GM21390 (cell line): ENCODE measurements around the gene TRAPPC10.

Source experiments
- ATAC-seq: cut with Tn5 transposase; IDR thresholded peaks from one replicate; pipeline ENCODE4 v1.9.1; 2021; ENCODE audit not compliant: unreplicated experiment

TRAPPC10 gene, protein sequence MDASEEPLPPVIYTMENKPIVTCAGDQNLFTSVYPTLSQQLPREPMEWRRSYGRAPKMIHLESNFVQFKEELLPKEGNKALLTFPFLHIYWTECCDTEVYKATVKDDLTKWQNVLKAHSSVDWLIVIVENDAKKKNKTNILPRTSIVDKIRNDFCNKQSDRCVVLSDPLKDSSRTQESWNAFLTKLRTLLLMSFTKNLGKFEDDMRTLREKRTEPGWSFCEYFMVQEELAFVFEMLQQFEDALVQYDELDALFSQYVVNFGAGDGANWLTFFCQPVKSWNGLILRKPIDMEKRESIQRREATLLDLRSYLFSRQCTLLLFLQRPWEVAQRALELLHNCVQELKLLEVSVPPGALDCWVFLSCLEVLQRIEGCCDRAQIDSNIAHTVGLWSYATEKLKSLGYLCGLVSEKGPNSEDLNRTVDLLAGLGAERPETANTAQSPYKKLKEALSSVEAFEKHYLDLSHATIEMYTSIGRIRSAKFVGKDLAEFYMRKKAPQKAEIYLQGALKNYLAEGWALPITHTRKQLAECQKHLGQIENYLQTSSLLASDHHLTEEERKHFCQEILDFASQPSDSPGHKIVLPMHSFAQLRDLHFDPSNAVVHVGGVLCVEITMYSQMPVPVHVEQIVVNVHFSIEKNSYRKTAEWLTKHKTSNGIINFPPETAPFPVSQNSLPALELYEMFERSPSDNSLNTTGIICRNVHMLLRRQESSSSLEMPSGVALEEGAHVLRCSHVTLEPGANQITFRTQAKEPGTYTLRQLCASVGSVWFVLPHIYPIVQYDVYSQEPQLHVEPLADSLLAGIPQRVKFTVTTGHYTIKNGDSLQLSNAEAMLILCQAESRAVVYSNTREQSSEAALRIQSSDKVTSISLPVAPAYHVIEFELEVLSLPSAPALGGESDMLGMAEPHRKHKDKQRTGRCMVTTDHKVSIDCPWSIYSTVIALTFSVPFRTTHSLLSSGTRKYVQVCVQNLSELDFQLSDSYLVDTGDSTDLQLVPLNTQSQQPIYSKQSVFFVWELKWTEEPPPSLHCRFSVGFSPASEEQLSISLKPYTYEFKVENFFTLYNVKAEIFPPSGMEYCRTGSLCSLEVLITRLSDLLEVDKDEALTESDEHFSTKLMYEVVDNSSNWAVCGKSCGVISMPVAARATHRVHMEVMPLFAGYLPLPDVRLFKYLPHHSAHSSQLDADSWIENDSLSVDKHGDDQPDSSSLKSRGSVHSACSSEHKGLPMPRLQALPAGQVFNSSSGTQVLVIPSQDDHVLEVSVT

DNA sequence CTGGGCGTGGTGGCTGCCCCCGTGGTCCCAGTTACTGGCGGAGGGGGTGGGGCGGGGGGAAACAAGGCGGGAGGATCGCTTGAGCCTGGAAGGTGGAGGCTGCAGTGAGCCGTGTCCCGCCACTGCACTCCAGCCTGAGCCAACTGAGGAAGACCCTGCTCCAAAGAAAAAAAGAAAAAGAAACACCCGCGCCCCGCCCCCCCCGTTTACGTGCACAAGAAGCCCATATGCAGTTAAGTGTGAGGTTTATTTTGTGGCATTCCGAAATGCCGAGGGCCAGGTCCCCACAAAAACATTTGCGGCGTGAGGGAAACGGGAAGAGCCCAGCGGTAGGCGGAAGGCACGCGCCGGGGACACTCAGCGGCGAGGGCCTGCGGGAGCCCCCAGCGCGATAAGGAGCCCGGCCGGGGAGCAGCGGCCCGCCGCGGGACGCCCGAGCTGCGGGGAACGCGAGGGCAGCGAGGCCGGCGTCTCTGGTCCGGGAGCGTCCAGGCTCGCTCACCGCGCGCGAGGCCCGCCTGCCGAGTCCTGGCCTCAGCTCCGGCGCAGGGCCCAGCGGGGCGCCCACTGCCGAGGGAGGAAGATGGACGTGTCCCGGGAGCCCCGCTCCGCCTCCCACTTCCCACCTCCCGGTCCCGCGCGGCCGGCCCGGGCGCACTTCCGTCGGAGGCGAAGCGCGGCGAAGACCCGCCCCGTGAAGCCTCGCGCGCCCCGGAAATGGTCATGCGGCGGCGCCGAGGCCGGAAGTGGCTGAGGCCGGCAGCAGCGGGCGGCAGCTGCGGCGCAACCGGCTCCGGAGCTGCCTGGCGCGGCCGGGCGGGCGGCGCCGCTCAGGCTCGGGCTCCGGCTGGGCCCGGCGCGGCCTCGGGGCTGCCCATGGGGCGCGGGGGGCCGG lies at the start of gene TRAPPC10:
Gene TRAPPC10 (plus strand): TSS at position 731 of the 895 bp plus-strand sequence. CDS start 185 bp downstream, outside the sequence.
- ATAC-seq, result peak; percentile 71

DNA sequence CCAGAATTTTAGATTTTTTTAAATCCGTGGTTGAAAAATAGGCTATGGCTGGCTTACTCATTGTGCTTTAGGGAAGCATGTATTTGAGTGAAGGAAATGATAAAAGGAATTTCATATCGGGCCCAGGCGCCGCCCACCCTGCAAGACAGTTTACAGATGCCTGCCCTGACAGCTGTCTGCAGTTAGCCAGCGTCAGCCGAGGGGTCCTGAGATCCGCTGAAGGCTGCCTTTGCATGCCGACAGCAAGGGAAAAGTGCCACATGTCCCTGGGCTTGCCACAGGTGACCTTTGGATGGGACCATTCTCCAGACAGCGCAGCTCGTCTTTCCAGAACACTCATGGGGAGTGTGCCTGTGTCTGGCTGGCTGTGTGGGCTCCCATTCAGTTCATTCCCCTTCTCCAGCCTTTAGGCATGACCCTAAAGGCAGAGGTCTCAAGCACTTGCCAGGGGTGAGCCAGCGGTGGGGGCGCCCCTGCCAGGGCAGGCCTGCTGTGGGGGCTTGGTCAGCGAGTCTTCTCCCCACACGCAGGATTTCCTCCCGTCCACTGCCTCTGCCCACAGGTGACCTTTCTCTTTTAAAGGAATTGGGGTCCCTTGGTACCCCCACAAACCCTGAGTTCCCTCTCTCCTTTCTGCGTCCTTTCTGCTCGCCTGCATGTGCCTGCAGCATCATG lies 46.1 kb upstream of the TRAPPC10 start:
- no peak for ATAC-seq

DNA sequence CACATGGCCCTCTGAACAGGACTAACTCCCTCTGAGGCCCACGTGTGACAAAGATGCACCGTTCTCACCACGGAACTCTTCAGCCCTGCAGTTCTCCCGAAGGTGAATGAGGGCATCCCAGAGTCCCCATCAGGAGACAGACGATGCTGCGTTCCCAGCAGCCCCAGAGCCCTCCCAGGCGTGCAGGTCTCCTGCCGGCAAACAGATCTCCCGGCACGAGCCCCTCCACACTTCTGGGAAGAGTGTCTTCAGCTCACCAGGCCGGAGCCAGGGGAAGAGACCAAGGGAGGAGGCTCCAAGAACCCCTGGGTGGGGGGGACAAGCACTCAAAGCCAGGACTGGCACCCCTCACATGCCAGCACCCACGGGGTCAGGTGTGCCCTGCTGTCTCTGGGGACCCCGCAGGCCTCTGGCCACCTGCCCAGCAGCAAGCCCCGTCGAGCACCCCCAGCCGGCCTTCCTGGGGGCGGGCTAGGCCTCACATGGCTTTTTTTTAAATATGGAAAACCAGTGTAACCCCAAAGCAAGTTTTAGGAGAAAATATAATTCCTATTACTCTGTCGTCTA lies 45.1 kb upstream of the TRAPPC10 start:
- no peak for ATAC-seq

DNA sequence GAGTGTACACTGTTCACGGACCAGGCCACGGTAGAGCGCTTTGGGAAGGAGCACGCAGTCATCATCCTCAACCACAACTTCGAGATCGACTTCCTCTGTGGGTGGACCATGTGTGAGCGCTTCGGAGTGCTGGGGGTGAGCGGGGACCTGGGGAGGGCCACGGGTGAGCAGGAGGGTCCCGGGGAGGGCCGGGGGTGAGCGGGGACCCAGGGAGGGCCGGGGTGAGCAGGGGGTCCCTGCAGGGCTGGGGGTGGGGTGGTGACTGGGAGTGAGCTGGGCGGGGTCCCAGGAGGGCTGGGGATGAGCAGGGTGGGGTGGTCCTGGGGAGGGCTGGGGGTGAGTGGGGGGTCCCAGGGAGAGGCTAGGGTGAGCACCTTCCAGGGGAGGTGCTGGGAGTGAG lies 44.1 kb upstream of the TRAPPC10 start:
- ATAC-seq, result no peak

DNA sequence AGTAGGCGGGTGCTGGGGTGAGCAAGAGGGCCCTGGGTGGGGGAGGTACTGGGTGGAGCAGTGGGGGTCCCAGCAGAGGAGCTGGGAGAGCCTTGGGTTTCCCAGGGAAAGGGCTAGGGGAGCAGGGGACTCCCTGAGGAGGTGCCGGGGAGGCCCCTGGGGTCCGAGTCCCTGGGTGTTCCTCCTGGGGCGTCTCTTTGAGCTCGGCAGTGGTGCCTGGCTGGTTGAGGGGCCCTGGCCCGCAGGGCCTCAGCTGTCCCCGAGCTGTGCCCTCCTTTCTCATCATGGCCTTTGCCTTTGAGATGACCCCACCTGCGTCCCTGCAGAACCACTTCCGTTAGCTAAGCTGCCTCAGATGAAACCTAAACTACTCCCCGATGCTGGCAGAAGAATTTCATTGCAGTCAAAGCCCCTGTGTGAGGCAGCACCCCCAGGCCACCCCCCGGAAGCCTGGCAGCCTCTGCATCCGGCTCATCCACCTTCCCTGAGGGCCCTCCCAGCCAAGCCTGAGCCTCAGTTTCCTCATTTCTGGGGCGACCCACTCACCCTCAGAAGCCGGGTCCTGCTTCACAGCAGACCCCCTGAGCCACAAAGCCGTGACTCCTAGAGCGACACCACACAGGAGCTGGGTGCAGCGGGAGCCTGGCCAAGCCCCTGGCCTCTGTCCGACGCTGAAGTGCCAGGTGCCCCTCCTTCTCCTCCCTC lies 43.5 kb upstream of the TRAPPC10 start:
- no peak for ATAC-seq

DNA sequence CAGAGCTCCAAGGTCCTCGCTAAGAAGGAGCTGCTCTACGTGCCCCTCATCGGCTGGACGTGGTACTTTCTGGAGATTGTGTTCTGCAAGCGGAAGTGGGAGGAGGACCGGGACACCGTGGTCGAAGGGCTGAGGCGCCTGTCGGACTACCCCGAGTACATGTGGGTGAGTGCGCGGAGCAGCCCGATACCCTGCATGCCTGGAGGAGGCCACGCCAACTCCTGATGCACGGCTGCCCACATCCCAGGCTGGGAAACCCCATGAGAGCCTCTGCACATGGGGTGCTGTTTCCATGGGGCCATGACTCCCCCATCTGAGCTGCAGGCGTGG lies 43.0 kb upstream of the TRAPPC10 start:
- no peak for ATAC-seq

DNA sequence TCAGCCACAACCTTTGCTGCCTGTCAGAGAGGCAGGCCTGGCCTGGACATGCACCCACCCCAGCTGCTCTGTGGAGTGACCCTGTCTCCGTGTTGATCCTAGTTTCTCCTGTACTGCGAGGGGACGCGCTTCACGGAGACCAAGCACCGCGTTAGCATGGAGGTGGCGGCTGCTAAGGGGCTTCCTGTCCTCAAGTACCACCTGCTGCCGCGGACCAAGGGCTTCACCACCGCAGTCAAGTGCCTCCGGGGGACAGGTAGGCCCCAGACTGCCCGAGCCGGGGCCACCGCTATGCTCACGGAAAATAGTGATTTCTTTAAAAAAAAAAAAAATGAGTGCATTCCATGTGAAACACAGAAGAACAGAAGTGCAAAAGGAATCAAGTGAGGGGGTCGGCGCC lies 41.6 kb upstream of the TRAPPC10 start:
- no peak for ATAC-seq

DNA sequence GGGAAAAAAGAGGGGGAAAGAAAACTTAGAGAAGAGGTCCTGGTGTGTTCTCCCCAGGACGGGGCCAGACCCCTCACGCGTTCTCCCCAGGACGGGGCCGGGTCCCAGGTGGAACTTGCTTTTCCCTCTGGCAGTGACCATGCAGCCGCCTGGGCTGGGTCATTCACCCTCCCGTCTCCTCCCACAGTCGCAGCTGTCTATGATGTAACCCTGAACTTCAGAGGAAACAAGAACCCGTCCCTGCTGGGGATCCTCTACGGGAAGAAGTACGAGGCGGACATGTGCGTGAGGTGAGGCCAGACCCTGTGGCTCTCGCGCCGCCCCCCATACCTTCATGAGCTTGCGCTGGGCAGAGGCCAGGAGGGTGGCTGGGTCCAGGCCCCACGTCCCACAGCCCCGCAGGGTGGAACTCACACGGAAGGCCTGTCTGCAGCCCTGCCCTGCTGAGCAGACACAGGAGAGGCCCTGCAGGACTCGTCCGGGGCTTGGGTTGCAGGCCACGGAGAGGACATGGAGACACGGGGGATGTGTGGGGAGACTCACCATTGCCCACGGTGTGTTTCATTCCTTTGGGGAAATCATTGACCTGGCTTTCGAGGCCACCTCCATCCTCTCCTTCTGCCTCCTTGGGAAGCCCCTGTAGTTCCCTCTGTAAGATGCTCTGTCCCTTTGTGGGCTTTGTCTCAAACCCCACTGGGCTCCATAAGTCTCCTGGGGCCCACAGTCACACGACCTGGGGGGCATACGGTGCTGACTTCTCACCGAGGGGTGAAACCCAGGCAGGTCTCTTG lies 40.7 kb upstream of the TRAPPC10 start:
- no peak for ATAC-seq

DNA sequence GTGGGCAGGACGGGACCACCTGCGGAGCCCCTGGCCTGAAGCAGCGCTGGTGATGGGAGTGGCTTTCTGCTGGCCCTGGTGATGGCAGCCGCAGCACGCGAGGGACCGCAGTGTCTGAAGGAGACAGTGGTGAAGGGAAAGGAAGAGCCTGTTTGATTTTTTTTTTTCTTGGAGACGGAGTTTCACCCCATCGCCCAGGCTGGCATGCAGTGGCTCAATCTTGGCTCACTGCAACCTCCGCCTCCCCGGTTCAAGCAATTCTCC lies 40.2 kb upstream of the TRAPPC10 start:
- no peak for ATAC-seq

DNA sequence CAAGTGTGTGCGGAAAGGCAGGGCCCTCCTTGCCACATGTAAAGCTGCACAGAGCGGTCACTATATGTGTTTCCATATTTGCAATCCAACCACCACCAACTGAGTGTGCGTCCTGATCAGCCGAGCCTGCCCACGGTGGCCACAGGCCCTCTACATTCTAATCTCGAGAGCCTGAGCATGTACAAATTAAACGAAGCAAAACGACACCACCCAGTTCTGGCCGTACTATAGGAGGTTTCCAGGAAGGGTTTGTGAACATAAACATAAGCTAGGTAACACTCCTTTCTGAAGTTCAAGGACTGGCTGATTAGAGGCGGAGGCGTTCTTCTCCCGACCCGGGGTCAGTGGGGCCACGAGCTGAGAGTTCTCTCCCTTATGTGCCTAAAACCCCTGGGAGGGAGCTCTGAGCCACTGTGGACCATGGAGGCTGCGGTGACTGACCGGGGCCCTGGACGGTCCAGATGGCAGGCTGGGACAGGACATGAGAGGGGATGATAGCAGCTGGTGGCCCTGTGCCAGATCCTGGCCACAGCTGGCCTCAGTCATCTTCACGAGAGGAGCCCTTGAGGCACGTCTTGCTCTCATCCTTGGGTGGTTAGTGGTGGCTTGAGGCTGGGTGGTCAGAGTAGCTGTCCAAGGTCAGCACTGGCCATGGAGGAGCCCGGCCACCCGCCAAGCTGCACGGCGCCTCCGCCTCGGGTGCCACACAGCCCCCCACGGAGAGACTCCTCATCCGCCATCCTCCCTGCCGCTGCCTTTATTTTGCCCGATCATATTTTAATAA lies 39.1 kb upstream of the TRAPPC10 start:
- ATAC-seq, result no peak

DNA sequence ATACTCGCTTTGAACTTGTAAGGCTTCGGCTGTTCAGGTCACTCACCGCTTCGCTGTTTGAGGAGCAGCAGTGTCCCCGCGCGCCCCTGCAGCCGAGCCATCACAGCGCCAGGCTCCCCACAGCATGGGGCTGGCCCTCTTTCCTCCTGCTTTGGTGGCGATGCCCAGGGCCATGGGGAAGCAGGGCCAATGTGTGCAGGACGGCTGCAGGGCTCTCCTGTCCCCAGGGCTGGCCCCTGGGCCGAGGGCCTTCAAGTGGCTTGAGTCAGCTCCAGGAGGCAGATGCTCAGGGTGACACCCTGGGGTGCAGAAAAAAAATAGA lies 38.5 kb upstream of the TRAPPC10 start:
- no peak for ATAC-seq

DNA sequence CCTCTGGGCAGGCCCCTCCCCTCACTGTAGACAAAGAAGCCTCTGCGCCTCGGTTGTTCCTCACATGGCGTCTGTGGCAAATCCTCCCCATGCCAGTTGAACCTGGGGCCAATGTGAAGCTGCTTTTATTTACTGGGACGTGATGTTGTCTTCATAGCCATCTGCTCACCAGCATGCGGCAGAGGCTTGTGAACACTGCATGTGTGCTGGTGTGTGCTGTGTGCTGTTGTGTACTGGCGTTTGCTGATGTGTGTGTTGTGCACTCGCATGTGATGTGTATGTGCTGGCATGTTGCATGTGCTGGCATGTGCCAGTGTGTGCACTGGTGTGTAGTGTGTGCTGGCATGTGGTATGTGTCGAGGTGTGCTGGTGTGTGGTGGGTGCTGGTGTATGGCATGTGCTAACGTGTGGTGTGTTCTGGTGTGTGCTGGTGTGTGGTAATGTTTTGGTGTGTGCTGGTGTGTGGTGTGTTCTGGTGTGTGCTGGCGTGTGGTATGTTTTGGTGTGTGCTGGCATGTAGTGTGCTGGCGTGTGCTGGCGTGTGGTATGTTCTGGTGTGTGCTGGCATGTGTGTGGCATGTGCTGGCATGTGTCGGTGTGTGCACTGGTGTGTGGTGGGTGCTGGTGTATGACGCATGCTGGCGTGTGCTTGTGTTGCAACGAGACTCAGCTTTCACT lies 37.2 kb upstream of the TRAPPC10 start:
- ATAC-seq, result no peak

DNA sequence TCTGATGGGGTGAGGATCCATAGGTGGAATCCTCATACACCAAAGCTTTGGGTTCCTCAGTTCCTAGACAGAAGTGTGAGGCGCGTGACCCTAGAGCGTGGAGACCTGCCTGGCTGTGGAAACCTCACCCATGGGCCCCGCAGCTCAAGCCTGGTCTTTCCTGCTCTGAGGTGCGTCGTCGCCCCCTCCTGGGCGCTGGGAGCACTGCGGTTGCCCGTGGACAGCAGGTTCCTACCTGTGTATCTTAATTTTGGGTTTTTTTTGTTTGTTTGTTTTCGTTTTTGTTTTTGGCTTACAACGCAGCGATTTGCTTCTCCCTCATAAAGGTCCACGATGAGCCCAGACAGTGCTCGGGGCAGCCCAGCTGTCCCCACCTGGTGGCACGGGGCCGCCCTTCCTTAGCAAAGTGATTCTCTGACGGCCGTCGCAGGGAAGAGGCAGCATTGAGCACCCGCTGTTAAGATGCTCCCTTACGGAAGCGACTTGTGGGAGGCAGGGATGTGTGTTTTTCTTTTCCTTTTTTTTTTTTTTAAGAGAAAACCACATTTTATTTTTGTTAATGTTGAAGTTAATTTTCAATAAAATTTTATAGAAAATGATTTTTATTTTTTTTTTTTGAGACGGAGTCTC lies 36.5 kb upstream of the TRAPPC10 start:
- ATAC-seq, result no peak

DNA sequence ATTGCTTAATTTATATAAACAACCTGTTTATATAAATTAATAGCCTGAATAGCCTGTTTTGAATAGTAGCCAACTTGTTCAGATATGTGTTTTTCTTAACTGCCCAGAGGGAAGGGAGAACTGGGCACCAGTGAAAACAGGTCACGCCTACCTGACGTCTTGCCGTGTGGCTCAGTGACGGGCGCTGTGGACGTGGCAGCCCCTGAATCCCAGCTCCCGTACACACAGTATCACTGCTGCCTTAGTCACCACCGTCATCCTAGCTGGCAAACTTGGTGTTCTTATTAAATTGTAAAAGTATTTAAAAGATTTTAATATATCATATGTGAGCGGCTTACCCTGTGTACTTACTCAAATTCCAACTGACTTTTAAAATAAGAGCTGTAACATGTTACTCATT lies 35.4 kb upstream of the TRAPPC10 start:
- no peak for ATAC-seq

DNA sequence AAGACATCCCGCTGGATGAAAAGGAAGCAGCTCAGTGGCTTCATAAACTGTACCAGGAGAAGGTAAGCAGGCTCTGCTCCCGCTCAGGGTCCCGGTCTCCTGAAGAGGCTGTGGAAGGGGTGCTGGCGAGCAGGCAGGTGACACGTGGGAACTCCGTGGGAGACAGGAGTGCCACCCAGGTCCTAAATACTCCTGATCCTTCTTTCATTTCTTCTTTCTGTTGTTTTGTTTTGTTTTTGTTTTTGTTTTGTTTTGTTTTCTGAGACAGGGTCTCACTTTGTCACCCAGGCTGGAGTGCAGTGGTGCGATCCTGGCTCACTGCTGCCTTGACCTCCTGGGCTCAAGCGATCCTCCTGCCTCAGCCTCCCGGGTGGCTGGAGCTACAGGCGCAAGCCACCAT lies 34.0 kb upstream of the TRAPPC10 start:
- ATAC-seq, result no peak

DNA sequence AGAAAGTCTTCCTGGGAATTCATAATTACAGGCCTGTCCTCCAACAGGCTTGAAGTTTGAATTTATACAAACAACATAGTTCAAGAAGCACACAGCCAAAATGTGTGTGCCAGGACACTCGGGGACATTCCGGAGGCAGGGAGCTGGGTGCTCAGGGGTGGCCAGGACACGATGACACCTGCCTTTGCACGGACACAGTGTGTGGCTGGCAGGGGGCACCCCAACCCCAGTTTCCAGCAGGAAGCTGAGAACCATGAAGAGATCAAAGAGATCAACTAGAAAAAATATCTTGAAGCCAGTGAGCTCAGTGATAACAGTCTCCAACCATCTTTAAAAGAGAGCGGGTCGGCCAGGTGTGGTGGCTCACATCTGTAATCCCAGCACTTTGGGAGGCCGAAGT lies 32.5 kb upstream of the TRAPPC10 start:
- no peak for ATAC-seq
